Suprapubic skin (tissue), 4 donors: ENCODE data around the gene C1QTNF9.

Experiments used
- CTCF ChIP-seq, 2 donors: fragments of 200-600 bp in 1 of 2; fragments of 450-650 bp in 1 of 2; sonication (generic) in 1 of 2; IDR thresholded peaks; one replicate each; pipeline ENCODE4 v1.5.1; 2016 to 2019; ENCODE audit warnings: antibody characterized with exemption in 2 of 2, mild to moderate bottlenecking in 1 of 2, moderate library complexity in 1 of 2
- EP300 ChIP-seq: sonication (generic); formaldehyde crosslinking; IDR thresholded peaks from one replicate; pipeline ENCODE4 v1.6.1; 2017; ENCODE audit warnings: antibody characterized with exemption
- POLR2A ChIP-seq, 2 donors: fragments of 450-650 bp; IDR thresholded peaks; one replicate each; pipeline ENCODE4 v1.6.1; 2017; ENCODE audit warnings: antibody characterized with exemption in 2 of 2, mild to moderate bottlenecking in 2 of 2, moderate library complexity in 2 of 2
- POLR2AphosphoS5 ChIP-seq, 3 donors: sonication (generic); formaldehyde crosslinking; IDR thresholded peaks; one replicate each; pipeline ENCODE4 v1.6.1; 2017; ENCODE audit warnings: antibody characterized with exemption in 3 of 3

- TF ChIP-seq CTCF (IDR thresholded peaks at IDR 0.05) (no peak), EP300 (no peak), POLR2AphosphoS5 (IDR thresholded peaks at IDR 0.05) (no peak), POLR2A (IDR thresholded peaks at IDR 0.05) (no peak)
Observed at GRCh38 chr13:24290280-24290932, 19.0 kb upstream of the C1QTNF9 start.
